Measurements from ENCODE around the gene MTERF4.

MTERF4 gene

DNA sequence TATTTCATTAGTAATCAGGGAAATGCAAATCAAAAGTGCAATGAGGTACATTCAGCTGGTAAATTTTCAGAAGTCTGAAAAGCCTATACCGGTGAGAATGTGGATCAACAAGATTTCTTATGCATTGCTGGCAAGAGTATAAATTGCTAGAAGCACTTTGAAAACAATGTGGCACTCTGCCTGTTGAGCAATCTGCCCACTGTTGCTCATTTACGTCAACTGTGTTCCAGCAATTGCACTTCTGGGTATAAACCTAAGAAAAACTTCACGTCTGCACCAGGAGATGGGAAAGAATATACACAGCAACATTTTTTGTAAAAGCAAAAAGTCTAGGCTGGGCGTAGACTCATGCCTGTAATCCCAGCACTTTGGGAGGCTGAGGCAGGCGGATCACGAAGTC is 40.8 kb downstream of the MTERF4 start:
- FAIRE-seq (no peak), DNase-seq (ENCODE audit: insufficient read length, low spot score) (no peak)
- no peak for TF ChIP-seq POLR2A (IDR thresholded peaks at IDR 0.05; ENCODE audit: low read depth, low read length)

DNA sequence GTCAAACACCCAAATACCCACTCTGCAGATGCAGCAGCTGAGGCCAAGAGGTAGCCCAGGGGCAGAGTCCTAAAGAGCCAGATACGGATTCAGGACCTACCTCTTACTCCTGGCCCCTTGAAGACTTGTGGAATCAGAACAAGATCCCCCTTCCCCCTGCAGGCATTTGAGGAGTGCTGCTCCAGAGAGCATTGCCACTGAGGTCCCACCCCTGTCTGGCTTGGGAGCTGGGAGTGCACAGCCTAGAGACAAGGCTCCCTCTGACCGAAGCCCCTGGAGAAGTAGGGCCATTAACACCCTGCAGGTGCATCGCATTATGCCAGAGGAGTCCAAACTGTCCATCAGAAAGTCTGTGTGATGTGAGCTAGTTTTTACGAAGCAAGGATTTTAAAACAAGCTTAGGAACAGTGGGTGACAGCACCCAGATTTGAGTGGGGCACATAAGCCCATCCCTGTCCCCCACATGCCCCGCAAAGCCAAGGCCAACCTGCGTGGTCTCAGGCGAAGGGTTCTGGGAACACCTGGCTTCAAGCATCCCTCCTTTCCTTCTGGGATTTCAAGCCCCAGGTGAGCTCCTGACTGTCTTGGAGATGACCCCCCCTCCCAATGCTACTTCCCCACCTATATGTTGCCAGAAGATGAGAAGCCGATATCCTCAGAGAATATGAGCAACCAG is 48.4 kb downstream of the MTERF4 start:
- FAIRE-seq (no peak), DNase-seq (ENCODE audit: insufficient read length, low spot score) (no peak)
- no peak for TF ChIP-seq POLR2A (IDR thresholded peaks at IDR 0.05; ENCODE audit: low read depth, low read length)

DNA sequence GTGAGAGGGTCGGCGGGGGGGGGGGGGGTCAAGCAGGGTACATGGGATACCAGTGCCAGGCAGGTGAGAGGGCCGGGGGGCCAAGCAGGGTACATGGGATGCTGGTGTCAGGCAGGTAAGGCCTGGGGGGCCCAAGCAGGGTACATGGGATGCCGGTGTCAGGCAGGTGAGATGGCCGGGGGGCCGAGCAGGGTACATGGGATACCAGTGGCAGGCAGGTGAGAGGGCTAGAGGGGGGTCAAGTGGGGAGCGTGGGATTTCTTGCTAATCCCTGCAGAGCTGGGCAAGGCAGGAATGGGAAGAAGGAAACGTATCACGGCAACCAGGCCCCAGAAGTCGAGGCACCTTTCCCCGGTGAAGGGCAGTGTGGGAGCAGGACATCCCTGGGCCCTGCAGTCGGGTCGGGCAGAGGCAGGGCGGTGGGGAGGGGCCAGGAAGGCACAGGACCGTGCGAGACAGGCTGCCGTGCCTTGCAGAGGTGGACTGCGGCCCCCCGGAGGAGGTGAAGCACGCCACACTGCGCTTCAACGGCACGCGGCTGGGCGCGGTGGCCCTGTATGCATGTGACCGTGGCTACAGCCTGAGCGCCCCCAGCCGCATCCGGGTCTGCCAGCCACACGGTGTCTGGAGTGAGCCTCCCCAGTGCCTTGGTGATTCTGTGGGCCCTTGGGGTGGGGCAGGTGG is 49.3 kb downstream of the MTERF4 start:
- no peak for FAIRE-seq
- TF ChIP-seq POLR2A (IDR thresholded peaks at IDR 0.05; ENCODE audit: low read depth, low read length), result no peak
- DNase-seq (ENCODE audit: insufficient read length, low spot score), result no peak

DNA sequence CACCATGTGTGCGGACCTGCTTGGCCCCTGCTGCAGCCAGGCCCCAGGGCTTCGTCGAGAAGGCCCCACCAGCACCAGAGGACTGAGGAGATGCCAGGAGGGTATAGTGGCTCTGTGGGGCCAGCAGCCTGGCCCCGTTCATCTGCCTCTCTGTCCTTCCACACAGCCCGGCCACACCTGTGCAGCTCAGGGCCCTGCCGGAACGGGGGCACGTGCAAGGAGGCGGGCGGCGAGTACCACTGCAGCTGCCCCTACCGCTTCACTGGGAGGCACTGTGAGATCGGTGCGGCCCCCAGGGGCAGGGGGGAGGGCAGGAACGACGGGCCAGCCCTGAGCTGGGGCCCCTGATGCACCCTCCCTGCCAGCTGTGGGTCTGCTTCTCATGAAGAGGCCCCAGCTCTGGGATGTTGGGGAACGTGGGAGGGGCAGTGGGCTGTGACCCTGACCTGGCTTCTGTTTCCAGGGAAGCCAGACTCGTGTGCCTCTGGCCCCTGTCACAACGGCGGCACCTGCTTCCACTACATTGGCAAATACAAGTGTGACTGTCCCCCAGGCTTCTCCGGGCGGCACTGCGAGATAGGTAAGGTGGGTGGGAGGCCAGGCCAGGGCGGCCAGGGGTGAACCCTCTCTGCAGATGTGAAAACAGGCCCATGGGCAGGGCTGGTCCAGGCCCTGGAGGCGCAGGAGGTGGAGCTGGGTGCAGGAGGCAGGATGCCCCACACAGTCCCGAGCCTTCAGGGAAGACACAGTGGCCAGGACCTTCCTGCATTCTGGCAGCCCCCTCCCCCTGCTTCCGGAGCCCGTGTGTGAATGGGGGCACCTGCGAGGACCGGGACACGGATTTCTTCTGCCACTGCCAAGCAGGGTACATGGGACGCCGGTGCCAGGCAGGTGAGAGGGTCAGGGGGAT is 50.3 kb downstream of the MTERF4 start:
- TF ChIP-seq POLR2A (IDR thresholded peaks at IDR 0.05; ENCODE audit: low read depth, low read length), result no peak
- no peak for FAIRE-seq
- no peak for DNase-seq (ENCODE audit: insufficient read length, low spot score)

DNA sequence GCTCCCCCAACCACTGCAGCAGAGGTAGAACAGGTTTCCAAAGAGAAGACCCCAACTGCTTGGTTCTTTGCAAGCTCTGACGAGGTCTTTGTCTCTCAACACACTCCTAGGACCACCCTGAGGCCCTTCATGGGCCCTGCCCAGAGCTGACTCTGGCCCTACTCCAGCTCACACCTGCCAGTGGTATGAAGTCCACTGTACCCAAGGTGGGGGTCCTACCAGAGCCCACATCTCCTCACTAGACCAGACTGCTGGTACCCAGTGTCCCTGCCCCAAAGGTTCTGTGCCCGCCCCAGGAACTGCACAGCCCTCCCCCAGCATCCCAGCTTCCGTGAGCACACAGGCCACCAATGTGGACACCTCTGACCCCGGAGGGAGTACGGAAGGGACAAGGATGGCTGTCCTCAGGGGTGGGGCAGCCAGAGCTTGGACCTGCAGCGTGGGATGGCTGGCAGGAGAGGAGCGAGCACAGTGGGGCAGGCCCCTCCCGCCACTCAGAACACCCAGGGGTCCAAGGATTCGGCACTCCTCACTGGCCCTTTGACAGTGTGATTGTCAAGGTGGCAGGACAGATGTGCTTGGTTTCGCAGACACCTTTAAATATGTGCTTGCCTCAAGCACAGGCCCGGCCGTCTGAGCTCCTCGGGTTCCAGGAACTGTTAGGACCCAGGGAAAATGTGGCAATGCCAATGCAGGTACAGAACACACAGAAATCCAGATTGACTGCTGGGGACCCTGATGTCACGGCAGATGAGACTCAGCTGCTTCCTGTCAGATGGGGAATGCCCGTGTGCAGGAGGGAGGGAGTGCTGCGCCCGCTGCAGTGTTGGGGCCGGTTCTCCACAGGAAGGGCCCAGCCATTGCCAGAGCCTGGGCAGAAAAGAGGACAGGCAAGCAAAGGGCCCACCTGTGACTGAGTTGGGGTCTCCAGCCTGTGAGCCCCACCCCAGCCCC is 51.2 kb downstream of the MTERF4 start:
- no peak for TF ChIP-seq POLR2A (IDR thresholded peaks at IDR 0.05; ENCODE audit: low read depth, low read length)
- DNase-seq (ENCODE audit: insufficient read length, low spot score) (no peak), FAIRE-seq (no peak)

DNA sequence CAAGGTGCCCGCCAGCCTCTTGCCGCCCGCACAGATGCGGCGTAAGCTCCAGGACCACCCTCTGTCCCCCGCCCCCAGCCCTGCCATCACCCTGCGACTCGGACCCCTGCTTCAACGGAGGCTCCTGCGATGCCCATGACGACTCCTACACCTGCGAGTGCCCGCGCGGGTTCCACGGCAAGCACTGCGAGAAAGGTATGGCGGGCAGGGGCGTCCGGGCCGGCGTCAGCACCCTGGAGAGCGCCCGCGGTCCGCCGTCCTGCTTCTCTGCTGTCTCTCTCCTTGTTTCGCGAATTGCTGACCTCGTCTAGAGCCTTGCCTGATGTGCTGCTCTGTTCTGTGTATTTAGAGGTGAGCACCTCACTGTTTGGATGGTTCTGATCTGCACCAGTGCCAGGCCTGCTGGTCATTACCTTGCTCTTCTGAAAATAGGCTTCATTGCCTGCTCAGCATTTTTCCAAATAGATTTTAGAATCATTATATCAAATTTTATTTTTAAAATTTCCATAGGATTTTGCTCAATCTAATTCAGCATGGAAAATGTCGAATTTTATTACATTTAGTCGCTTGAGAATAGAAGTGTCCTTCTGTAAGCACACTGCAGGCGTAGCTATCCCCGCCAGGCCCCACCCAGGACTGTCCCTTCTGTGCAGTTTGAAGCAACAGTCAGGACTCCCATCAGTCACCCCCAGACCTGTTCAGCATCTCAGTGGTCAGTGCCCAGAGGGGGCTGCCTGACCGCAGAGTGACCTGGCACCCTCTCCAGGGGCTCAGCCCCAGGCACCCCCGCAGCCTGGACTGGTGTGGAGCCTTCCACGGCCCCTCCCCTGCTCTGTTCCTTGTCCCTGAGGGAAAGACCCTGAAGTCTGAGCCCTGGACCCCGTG is 52.1 kb downstream of the MTERF4 start:
- DNase-seq (ENCODE audit: insufficient read length, low spot score) (no peak), FAIRE-seq (no peak)
- no peak for TF ChIP-seq POLR2A (IDR thresholded peaks at IDR 0.05; ENCODE audit: low read depth, low read length)

DNA sequence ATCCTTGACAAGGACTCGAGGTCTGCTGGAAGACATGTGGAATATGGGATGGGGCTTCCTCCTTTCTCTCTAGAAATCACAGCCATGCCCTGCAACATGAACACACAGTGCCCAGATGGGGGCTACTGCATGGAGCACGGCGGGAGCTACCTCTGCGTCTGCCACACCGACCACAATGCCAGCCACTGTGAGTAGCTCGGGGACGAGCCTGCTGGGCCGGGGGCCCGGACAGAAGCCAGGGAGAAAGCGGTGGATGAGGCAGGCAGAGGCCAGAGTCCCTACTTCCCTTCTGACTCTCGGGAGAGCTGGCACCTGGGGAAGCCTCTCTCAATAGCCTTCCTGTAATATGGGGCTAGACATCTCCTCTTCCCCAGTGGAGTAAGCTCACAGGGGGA is 53.1 kb downstream of the MTERF4 start:
- DNase-seq (ENCODE audit: insufficient read length, low spot score) (no peak), FAIRE-seq (no peak)
- no peak for TF ChIP-seq POLR2A (IDR thresholded peaks at IDR 0.05; ENCODE audit: low read depth, low read length)

DNA sequence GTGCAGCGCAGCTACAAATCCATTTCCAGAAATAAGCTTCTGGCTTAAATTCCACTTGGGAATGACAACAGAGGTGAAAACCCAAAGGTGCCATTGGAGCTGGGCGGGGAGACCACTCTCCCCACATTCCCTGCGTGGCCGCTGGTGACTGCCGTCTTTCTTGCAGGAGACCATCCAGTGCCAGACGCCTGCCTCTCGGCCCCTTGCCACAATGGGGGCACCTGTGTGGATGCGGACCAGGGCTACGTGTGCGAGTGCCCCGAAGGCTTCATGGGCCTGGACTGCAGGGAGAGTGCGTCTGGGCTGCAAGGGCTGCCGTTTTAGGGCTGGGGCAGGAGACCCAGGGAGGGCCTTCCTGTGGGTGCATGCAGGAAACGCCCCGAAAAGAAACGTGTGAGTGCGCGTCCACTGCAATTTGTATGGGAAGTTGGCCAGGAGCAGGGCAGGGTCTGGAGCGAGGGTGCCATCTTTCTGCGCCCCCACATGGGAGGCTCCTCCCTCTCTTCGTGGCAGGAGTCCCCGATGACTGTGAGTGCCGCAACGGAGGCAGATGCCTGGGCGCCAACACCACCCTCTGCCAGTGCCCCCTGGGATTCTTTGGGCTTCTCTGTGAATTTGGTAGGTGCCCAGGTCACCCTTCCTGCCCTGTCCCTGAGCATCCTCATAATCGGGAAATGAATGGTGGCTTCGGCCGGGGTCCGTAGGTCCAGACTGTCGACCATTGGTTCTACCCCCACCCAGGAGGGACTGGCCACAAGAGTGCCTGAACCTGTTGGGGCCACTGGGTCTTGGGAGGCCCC is 53.7 kb downstream of the MTERF4 start:
- DNase-seq (ENCODE audit: insufficient read length, low spot score) (no peak), FAIRE-seq (no peak)
- TF ChIP-seq POLR2A (IDR thresholded peaks at IDR 0.05; ENCODE audit: low read depth, low read length), result no peak

DNA sequence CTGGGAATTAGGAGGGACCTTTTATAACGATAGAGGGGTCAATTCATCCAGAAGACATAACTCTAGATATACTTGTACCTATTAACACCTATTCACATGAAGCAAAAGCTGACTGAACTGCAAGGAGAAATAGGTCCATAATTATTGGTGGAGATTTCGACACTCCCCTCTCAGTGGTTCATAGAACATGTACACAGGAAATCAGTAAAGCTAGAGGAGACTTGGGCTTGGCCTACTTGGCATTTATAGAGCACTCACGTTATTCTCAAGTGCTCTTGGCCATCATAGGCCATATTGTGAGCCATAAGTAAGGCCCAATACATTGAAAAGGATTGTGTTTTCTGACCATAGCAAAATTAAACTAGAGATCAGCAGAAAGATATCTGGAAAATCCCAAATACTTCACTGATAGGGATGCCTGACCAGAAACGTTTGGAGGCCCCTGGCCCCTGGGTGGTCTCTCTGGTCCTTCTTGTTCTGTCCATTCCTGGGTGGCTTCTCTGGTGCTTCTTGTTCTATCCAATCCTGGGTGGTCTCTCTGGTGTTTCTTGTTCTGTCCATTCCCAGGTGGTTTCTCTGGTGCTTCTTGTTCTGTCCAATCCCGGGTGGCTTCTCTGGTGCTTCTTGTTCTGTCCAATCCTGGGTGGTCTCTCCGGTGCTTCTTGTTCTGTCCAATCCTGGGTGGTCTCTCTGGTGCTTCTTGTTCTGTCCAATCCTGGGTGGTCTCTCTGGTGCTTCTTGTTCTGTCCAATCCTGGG is 54.7 kb downstream of the MTERF4 start:
- DNase-seq (ENCODE audit: insufficient read length, low spot score), result no peak
- FAIRE-seq, result no peak
- TF ChIP-seq POLR2A (IDR thresholded peaks at IDR 0.05; ENCODE audit: low read depth, low read length), result no peak

Measured in H54 (cell line).